ENCODE results near the gene TYW5. TPM values are rescaled to one million over a fixed set of nuclear protein-coding genes. Genes with fewer than 3 reads are reported as not detected.
A peak's percentile ranks its signal among the peaks of the same experiment; 100 is the strongest.
"Not testable (repeated sequence)": the region's sequence is repeated elsewhere in the genome, so short reads cannot be mapped to it uniquely, and the experiment has no call there.

Gene TYW5
- total RNA-seq, 1 donor from 2014 or later, result 12.0 TPM

DNA sequence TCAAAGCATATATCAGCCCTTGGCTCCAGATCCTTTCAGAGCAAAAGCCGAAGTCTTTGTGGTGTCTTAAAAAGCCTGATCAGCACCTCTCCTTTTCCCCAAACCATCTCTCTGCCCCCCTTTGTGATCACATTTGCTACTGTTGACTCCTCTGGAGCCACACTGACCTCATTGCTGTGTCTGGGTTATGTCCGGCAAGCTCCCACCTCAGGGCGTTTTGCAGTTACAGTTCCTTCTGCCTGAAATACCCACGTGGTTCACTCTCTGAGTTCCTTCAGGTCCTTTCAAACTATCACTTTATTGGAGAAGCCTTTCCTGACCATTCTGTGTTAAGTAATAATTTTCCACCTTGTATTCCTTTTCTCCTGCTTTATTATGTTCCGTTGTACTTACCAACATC, 32.4 kb downstream of the TYW5 start:
- DNase-seq (ENCODE audit: low read depth), result peak; percentile 46

- no peak for DNase-seq (ENCODE audit: low read depth)
Observed at GRCh38 chr2:199916980-199917379, 38.3 kb downstream of the TYW5 start.

GRCh38 chr2:199914372-199914958, 40.8 kb downstream of the TYW5 start:
- no peak for DNase-seq (ENCODE audit: low read depth)

GRCh38 chr2:199912553-199913114, 42.7 kb downstream of the TYW5 start:
- DNase-seq (ENCODE audit: low read depth), result not testable (repeated sequence)

GRCh38 chr2:199911877-199912161, 43.5 kb downstream of the TYW5 start:
- DNase-seq (ENCODE audit: low read depth), result no peak

GRCh38 chr2:199911052-199911876, 44.0 kb downstream of the TYW5 start, which contains the start of gene C2orf69:
Gene C2orf69, plus strand, starts transcription at chr2:199911293. Its CDS starts 146 bp downstream, at chr2:199911439.
- DNase-seq (ENCODE audit: low read depth), result peak; percentile 93

DNA sequence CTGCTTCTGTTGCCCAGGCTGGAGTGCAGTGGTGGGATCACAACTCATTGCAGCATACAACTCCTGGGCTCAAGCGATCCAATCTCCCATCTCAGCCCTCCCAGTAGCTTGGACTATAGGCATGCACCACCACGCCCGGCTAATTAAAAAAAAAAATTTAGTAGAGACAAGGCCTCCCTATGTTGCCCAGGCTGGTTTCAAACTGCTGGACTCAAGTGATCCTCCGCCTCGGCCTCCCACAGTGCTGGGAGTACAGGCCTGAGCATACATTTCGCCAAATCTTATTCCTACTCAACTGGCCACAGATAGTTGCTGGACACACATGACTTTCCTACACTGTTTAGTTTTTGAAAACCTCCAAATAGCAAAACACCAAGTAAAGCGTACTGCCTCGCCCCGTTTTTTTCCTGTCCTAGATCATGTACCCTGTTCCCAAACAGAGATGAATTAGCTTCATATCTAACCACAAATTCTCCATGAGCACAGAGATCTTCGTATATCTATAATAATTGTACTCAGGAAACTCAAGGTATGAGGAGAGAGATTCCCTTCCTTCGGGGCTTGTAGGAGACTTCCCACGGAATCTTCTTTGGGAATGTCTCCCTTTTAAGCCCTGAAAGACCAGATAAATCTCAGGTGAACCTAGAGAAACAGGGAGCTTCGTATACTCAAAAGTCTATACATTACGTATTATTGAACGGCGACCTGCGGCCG, 44.8 kb downstream of the TYW5 start:
- no peak for DNase-seq (ENCODE audit: low read depth)

DNA sequence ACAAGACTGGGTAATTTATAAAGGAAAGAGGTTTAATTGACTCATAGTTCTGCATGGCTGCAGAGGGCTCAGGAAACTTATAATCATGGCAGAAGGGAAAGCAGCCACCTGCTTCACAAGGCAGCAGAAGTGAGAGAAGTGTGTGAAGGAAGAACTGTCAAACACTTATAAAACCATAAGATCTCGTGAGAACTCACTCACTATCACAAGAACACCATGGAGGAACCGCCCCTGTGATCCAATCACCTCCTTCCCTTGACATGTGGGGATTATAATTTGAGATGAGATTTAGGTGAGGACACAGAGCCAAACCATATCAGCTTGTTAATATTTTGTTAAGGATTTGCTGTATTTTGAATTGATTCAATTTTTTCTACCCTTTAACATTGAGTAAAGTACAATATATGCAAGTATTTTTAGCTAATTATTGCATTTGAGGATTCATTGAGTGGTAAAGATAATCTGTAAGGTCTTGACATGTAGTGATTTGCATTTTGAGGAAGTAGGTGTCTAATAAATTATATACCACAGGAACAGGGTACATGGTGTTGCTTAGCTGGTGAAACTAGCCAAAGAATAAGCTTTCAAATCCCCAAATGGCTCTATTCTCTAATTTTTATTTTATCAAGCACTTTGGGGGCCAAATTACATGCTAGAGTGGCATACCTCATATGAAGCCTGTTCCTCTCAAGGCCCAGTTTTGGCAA, 48.1 kb downstream of the TYW5 start:
- DNase-seq (ENCODE audit: low read depth), result no peak

DNA sequence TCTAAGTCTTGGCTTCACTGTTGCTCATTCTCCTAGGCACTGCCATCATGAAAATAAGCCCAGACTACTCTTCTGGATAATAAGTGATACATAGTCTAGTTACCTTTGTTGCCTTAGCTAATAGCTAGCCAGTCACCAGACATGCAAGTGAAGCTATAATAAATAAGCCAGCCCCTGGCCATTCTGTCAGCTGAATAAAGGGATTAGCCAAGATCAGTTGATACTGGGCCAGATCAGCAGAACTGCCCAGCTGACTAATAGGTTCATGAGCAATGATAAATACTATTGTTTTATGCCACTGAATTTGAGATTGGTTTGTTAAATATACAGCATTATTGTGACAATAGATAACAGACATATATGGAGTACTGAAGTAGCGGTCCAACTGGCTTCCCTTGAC, 52.2 kb downstream of the TYW5 start:
- peak; percentile 28 for DNase-seq (ENCODE audit: low read depth)

- no peak for DNase-seq (ENCODE audit: low read depth)
Observed at GRCh38 chr2:199902486-199903110, 52.7 kb downstream of the TYW5 start.

DNA sequence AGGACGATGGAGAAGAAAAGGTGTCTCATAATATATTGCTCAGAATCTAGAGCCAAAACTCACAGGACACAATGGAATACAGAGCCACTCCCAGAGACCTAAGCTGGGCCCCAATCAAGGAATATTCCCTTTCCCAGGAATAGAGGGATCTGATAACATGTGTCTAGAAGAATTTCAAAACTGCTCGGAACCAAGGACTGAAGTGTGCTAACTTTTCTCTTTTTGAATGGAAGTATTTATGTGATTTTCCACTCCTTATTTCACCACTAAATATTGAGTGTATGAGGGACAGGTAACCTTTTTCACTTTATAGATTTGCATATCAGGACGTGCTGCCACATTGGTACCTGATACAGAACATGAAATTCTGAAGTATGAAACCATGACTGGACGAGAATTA, 53.3 kb downstream of the TYW5 start:
- DNase-seq (ENCODE audit: low read depth), result no peak

DNA sequence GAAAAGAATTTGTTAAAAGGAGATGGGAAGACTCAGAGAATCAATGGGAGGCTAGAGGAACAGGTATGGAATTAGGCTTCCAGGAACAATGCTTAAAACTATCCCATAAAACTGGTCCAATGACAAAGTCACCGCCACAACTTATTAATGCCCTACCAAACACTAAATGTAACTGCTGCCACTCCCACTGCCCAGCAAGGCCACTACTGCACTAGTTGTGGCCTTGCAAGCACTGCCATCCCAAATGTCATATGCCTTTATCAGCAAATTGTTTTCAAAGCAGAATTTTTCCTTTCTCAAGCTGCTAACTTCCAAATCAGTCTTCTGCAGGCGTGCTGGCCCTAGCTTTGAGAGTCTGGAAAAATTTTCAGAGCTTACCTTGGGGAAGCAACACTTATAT, 58.7 kb downstream of the TYW5 start:
- no peak for DNase-seq (ENCODE audit: low read depth)

DNA sequence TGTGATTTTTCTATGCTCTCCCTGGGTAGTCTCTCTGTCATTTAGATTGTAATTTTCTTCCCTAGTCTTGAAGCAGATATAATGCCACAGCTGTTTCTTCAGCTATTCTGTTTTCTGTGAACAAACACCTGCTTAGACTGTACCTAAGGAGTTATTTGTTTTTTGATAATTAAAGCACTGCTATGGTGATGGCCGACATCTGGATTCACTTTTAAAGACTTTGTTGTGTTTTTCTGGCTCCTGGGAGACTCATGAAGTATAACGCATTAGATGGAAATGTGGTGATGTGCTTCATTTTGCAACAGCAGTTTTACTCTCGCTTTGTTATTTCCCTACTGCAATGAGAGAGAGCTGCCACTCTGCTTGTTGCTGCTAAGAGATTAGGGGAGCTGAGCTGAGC, 59.9 kb downstream of the TYW5 start:
- DNase-seq (ENCODE audit: low read depth), result no peak

DNA sequence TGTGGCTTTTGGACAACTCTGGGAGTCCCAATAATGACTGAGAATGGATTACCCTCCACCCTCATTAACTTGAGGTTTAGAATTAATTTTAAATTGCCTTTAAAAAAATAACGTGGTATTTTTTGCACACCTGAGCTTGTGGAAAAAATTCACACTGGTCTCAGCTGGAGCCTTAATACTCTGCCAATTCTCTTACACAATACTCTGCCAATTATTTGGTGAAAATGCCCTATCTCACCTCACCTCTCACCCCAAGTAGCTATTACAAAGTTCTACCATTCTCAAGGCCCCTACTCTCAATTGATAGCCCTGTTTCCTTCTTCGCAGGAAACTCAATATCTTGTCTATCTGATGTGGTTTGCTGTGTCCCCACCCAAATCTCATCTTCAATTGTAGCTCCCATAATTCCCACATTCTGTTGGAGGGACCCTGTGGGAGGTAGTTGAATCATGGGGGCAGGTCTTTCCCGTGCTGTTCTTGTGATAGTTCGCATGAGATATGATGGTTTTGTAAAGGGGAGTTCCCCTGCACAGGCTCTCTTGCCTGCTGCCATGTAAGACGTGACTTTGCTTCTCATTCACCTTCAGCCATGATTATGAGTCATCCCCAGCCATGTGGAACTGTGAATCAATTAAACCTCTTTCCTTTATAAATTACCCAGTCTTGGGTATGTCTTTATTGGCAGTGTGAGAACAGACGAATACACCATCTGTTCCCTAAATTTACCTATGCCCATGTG, 71.6 kb downstream of the TYW5 start:
- peak; percentile 6 for DNase-seq (ENCODE audit: low read depth)

- no peak for DNase-seq (ENCODE audit: low read depth)
Observed at GRCh38 chr2:199882667-199883066, 72.6 kb downstream of the TYW5 start.

Other genes with a start within 250 kb of the TYW5 start
- 2.8 and 3.5 TPM in 2 replicates for gene FTCDNL1, start 104.3 kb downstream of the TYW5 start, total RNA-seq
- 12.2 and 12.9 TPM in 2 replicates for gene C2orf69, start 44.2 kb downstream of the TYW5 start, total RNA-seq
- gene MAIP1, start 91 bp upstream of the TYW5 start, total RNA-seq, result 26.2 and 31.3 TPM in 2 replicates